GM12878 (cell line): Measurements from ENCODE around the gene CFAP61. TPM values are rescaled to one million over a fixed set of nuclear protein-coding genes. Genes with fewer than 3 reads are reported as not detected.

ENCODE experiments used
- BMI1 ChIP-seq: fragments of 450-650 bp; IDR thresholded peaks from 2 replicates; pipeline ENCODE4 v1.6.1; 2016; ENCODE audit warnings: mild to moderate bottlenecking, moderate library complexity, borderline replicate concordance
- CEBPB ChIP-seq, 2 experiments: fragments of 150-350 bp in 1 of 2; IDR thresholded peaks; 2 replicates each; pipeline ENCODE4 v1.6.1; 2012 to 2014; ENCODE audit warnings: low read depth in 2 of 2, low read length in 2 of 2, borderline replicate concordance in 1 of 2, inconsistent platforms in 1 of 2
- MEF2A ChIP-seq: IDR thresholded peaks from 2 replicates; pipeline ENCODE4 v1.6.1; 2011; ENCODE audit warnings: low read depth, mild to moderate bottlenecking, low read length, moderate library complexity; ENCODE audit not compliant: insufficient read depth
- NR2F1 ChIP-seq: fragments of 450-650 bp; conservative IDR thresholded peaks from 2 replicates; pipeline ENCODE4 v1.6.1; 2017; ENCODE audit warnings: mild to moderate bottlenecking
- SIX5 ChIP-seq: IDR thresholded peaks from 2 replicates; pipeline ENCODE4 v1.6.1; 2011; ENCODE audit warnings: mild to moderate bottlenecking, low read depth, low read length, moderate library complexity; ENCODE audit not compliant: severe bottlenecking
- SREBF1 ChIP-seq: IDR thresholded peaks from 2 replicates; pipeline ENCODE4 v1.6.1; 2012; ENCODE audit warnings: mild to moderate bottlenecking, low read length
- SREBF2 ChIP-seq: IDR thresholded peaks from 2 replicates; pipeline ENCODE4 v1.6.1; 2012; ENCODE audit warnings: mild to moderate bottlenecking, low read length
- YY1 ChIP-seq: IDR thresholded peaks from 2 replicates; pipeline ENCODE4 v1.6.1; 2011; ENCODE audit warnings: low read depth, mild to moderate bottlenecking, low read length
- polyA plus RNA-seq, 11 experiments: library from polyadenylated mRNA; depleted of rRNA in 4 of 11; unstranded in 6 of 11; stranded (reverse) in 5 of 11; fragments of >200 nt; fragmentation: Nextera tagmentation in 4 of 11; fragmentation: Illumina TruSeq in 1 of 11; extraction: Ambion mirVana in 4 of 11; extraction: Trizol in 1 of 11; gene quantifications; 1 replicate in 1 of 11; 2 replicates in 10 of 11; pipeline versions ENCODE4 v1.2.1 to v1.2.3, GENCODE V29; 2011 to 2016; ENCODE audit warnings: inconsistent platforms in 2 of 11, missing spikeins in 2 of 11, low read depth in 1 of 11
- total RNA-seq, 4 experiments: library from RNA; depleted of rRNA in 3 of 4; stranded (reverse); fragments of >200 nt in 3 of 4; fragmentation: Illumina TruSeq in 1 of 4; extraction: Trizol in 1 of 4; gene quantifications; 2 replicates each; pipeline versions ENCODE4 v1.2.1 to v1.2.3, GENCODE V29; 2013 to 2021
- TF ChIP-seq, protein P1 (sequence below): IDR thresholded peaks from 2 replicates; pipeline ENCODE4 v1.6.1; 2012; ENCODE audit warnings: improper control_type of control experiment, low read depth, low read length; ENCODE audit not compliant: insufficient replicate concordance
- TF ChIP-seq, protein P2 (sequence below): fragments of 450-650 bp; formaldehyde crosslinking; IDR thresholded peaks from 2 replicates; pipeline ENCODE4 v1.4.0; 2020; ENCODE audit warnings: mild to moderate bottlenecking, moderate library complexity
- TF ChIP-seq, protein P3 (sequence below): fragments of 450-650 bp; formaldehyde crosslinking; IDR thresholded peaks from 2 replicates; pipeline ENCODE4 v1.4.0; 2022; ENCODE audit warnings: mild to moderate bottlenecking, moderate library complexity
- TF ChIP-seq, protein P4 (sequence below): fragments of 450-650 bp; formaldehyde crosslinking; IDR thresholded peaks from 2 replicates; pipeline ENCODE4 v1.5.0; 2022; ENCODE audit warnings: mild to moderate bottlenecking, missing genetic modification characterization

CFAP61 gene
- total and polyA plus RNA-seq, 10 of the 15 experiments (the other 5 are each of a cell fraction or from before 2014, with no cell fraction given) = 0.11 to 0.41 (median 0.24) TPM; not detected in 7

DNA sequence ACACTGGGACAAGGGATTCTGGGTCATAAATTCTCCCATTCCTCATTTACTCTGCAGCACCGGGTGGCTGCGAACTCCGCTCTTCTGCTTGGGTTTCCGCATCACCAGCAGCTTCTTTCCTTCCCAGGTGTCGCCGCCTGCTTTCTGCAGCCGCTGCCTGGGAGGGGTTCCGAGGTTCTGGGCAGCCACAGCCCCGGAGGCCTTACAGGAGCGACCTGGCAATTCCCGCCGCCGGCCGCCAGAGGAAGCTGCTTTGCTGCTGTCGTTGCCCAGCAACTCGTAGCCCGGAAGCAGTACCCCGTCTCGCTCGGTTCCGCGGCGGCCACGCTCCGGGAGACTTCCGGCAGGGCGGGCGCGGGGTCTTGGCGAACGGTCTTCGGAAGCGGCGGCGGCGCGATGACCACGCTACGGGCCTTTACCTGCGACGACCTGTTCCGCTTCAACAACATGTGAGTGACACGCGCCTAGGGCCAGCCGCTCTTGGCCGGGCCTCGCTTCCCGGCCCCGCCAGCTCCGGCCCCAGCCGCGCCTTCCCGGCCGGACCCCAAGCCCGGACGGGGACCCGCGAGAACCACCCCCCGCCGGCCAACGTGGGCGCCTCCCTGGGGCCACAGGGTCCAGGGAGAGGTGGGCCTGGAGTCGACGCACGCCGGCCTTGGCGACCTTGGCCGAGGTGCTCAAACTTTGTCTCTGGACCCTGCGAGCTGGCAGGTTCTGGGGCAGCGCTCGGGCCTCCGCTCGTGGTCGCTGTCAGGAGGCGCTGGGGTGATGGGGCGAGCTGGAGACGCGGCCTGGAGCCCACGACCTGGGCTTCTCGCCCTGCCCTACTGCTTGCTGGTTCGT, 35.1 kb upstream of the CFAP61 start, which contains the start of gene NAA20 (continued):
- TF ChIP-seq, protein P1, sequence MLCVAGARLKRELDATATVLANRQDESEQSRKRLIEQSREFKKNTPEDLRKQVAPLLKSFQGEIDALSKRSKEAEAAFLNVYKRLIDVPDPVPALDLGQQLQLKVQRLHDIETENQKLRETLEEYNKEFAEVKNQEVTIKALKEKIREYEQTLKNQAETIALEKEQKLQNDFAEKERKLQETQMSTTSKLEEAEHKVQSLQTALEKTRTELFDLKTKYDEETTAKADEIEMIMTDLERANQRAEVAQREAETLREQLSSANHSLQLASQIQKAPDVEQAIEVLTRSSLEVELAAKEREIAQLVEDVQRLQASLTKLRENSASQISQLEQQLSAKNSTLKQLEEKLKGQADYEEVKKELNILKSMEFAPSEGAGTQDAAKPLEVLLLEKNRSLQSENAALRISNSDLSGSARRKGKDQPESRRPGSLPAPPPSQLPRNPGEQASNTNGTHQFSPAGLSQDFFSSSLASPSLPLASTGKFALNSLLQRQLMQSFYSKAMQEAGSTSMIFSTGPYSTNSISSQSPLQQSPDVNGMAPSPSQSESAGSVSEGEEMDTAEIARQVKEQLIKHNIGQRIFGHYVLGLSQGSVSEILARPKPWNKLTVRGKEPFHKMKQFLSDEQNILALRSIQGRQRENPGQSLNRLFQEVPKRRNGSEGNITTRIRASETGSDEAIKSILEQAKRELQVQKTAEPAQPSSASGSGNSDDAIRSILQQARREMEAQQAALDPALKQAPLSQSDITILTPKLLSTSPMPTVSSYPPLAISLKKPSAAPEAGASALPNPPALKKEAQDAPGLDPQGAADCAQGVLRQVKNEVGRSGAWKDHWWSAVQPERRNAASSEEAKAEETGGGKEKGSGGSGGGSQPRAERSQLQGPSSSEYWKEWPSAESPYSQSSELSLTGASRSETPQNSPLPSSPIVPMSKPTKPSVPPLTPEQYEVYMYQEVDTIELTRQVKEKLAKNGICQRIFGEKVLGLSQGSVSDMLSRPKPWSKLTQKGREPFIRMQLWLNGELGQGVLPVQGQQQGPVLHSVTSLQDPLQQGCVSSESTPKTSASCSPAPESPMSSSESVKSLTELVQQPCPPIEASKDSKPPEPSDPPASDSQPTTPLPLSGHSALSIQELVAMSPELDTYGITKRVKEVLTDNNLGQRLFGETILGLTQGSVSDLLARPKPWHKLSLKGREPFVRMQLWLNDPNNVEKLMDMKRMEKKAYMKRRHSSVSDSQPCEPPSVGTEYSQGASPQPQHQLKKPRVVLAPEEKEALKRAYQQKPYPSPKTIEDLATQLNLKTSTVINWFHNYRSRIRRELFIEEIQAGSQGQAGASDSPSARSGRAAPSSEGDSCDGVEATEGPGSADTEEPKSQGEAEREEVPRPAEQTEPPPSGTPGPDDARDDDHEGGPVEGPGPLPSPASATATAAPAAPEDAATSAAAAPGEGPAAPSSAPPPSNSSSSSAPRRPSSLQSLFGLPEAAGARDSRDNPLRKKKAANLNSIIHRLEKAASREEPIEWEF = no peak
- TF ChIP-seq CEBPB (IDR thresholded peaks at IDR 0.05; ENCODE audit: borderline replicate concordance in 1 of 2, low read depth in 2 of 2, low read length in 2 of 2) (no peak), YY1 (peak; percentile 75; the same call in 1 of the 2 replicates), SREBF2 (peak; percentile 44; the same call in 1 of the 2 replicates), SIX5 (peak; percentile 56), NR2F1 (peak; percentile 64), SREBF1 (peak; percentile 76), BMI1 (peak; percentile 83; the same call in 1 of the 2 replicates), MEF2A (peak; percentile 64; the same call in 1 of the 2 replicates)
- TF ChIP-seq, protein P2, sequence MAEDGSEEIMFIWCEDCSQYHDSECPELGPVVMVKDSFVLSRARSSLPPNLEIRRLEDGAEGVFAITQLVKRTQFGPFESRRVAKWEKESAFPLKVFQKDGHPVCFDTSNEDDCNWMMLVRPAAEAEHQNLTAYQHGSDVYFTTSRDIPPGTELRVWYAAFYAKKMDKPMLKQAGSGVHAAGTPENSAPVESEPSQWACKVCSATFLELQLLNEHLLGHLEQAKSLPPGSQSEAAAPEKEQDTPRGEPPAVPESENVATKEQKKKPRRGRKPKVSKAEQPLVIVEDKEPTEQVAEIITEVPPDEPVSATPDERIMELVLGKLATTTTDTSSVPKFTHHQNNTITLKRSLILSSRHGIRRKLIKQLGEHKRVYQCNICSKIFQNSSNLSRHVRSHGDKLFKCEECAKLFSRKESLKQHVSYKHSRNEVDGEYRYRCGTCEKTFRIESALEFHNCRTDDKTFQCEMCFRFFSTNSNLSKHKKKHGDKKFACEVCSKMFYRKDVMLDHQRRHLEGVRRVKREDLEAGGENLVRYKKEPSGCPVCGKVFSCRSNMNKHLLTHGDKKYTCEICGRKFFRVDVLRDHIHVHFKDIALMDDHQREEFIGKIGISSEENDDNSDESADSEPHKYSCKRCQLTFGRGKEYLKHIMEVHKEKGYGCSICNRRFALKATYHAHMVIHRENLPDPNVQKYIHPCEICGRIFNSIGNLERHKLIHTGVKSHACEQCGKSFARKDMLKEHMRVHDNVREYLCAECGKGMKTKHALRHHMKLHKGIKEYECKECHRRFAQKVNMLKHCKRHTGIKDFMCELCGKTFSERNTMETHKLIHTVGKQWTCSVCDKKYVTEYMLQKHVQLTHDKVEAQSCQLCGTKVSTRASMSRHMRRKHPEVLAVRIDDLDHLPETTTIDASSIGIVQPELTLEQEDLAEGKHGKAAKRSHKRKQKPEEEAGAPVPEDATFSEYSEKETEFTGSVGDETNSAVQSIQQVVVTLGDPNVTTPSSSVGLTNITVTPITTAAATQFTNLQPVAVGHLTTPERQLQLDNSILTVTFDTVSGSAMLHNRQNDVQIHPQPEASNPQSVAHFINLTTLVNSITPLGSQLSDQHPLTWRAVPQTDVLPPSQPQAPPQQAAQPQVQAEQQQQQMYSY (CRISPR knock-in tag) = no peak
- TF ChIP-seq, protein P3, sequence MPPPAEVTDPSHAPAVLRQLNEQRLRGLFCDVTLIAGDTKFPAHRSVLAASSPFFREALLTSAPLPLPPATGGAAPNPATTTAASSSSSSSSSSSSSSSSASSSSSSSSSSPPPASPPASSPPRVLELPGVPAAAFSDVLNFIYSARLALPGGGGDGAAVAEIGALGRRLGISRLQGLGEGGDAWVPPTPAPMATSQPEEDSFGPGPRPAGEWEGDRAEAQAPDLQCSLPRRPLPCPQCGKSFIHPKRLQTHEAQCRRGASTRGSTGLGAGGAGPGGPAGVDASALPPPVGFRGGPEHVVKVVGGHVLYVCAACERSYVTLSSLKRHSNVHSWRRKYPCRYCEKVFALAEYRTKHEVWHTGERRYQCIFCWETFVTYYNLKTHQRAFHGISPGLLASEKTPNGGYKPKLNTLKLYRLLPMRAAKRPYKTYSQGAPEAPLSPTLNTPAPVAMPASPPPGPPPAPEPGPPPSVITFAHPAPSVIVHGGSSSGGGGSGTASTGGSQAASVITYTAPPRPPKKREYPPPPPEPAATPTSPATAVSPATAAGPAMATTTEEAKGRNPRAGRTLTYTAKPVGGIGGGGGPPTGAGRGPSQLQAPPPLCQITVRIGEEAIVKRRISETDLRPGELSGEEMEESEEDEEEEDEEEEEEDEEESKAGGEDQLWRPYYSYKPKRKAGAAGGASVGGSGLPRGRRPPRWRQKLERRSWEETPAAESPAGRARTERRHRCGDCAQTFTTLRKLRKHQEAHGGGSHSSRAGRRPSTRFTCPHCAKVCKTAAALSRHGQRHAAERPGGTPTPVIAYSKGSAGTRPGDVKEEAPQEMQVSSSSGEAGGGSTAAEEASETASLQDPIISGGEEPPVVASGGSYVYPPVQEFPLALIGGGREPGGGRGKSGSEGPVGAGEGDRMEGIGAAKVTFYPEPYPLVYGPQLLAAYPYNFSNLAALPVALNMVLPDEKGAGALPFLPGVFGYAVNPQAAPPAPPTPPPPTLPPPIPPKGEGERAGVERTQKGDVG = no peak
- TF ChIP-seq, protein P4, sequence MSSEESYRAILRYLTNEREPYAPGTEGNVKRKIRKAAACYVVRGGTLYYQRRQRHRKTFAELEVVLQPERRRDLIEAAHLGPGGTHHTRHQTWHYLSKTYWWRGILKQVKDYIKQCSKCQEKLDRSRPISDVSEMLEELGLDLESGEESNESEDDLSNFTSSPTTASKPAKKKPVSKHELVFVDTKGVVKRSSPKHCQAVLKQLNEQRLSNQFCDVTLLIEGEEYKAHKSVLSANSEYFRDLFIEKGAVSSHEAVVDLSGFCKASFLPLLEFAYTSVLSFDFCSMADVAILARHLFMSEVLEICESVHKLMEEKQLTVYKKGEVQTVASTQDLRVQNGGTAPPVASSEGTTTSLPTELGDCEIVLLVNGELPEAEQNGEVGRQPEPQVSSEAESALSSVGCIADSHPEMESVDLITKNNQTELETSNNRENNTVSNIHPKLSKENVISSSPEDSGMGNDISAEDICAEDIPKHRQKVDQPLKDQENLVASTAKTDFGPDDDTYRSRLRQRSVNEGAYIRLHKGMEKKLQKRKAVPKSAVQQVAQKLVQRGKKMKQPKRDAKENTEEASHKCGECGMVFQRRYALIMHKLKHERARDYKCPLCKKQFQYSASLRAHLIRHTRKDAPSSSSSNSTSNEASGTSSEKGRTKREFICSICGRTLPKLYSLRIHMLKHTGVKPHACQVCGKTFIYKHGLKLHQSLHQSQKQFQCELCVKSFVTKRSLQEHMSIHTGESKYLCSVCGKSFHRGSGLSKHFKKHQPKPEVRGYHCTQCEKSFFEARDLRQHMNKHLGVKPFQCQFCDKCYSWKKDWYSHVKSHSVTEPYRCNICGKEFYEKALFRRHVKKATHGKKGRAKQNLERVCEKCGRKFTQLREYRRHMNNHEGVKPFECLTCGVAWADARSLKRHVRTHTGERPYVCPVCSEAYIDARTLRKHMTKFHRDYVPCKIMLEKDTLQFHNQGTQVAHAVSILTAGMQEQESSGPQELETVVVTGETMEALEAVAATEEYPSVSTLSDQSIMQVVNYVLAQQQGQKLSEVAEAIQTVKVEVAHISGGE (CRISPR knock-in tag) = peak; percentile 88
